Glutamatergic neuron (in vitro differentiated cells): Measurements from ENCODE around the gene NIT1. TPM values are rescaled to one million over a fixed set of nuclear protein-coding genes. Genes with fewer than 3 reads are reported as not detected.

Experiments
- DNase-seq: peaks from one replicate; pipeline ENCODE4 v3.0.0; 2022
- H3K27ac Mint-ChIP-seq: one replicate; pipeline ENCODE4 v1.8.0; 2020; ENCODE audit warnings: mild to moderate bottlenecking, mixed read lengths, inconsistent platforms; ENCODE audit not compliant: unreplicated experiment
- H3K27me3 Mint-ChIP-seq: one replicate; pipeline ENCODE4 v1.8.0; 2020; ENCODE audit warnings: mild to moderate bottlenecking, moderate library complexity, mixed read lengths, inconsistent platforms; ENCODE audit not compliant: unreplicated experiment
- H3K36me3 Mint-ChIP-seq: one replicate; pipeline ENCODE4 v1.8.0; 2020; ENCODE audit warnings: mild to moderate bottlenecking, mixed read lengths, inconsistent platforms; ENCODE audit not compliant: unreplicated experiment
- H3K4me1 Mint-ChIP-seq: one replicate; pipeline ENCODE4 v1.8.0; 2020; ENCODE audit warnings: mild to moderate bottlenecking, low read depth, mixed read lengths, inconsistent platforms; ENCODE audit not compliant: unreplicated experiment
- H3K4me3 Mint-ChIP-seq: one replicate; pipeline ENCODE4 v1.8.0; 2020; ENCODE audit warnings: mild to moderate bottlenecking, mixed read lengths, inconsistent platforms; ENCODE audit not compliant: unreplicated experiment
- H3K9me3 Mint-ChIP-seq: one replicate; pipeline ENCODE4 v1.8.0; 2020; ENCODE audit warnings: mild to moderate bottlenecking, moderate library complexity, mixed read lengths, inconsistent platforms; ENCODE audit not compliant: unreplicated experiment
- CTCF ChIP-seq: fragments of 200-600 bp; sonication (generic); IDR thresholded peaks from one replicate; pipeline ENCODE4 v1.5.0; 2021; ENCODE audit not compliant: partially characterized antibody, unreplicated experiment
- total RNA-seq: library from RNA; stranded (reverse); fragmentation: NEBNext Ultra II Directional; extraction: Animal tissue kit (Norgen Biotek cat#: 25700); gene quantifications from one replicate; pipeline ENCODE4 v1.2.1, GENCODE V29; 2021; ENCODE audit not compliant: unreplicated experiment

NIT1 gene
- total RNA-seq, 1 donor from 2014 or later: 40.2 TPM

- peaks cover 11% of the 10 kb centered on the region for H3K9me3 Mint-ChIP-seq
- peaks cover 18% of the 10 kb centered on the region for H3K4me1 Mint-ChIP-seq
- H3K27me3 Mint-ChIP-seq: peaks cover 13% of the 10 kb centered on the region
- no peak for TF ChIP-seq CTCF
- no peaks in the 10 kb centered on the region for H3K36me3 Mint-ChIP-seq
- no peak for DNase-seq
- no peak overlapping the region for H3K27ac Mint-ChIP-seq
- H3K4me3 Mint-ChIP-seq: peak overlapping the region; percentile 6
These were observed 44.9 kb downstream of the NIT1 start for GRCh38 chr1:161162806-161163205.

GRCh38 chr1:161163793-161164192, 45.9 kb downstream of the NIT1 start:
- H3K27ac Mint-ChIP-seq: no peak overlapping the region
- DNase-seq: no peak
- H3K4me1 Mint-ChIP-seq: peaks cover 14% of the 10 kb centered on the region
- TF ChIP-seq CTCF: no peak
- H3K4me3 Mint-ChIP-seq: no peak overlapping the region
- peaks cover 10% of the 10 kb centered on the region for H3K9me3 Mint-ChIP-seq
- peaks cover 13% of the 10 kb centered on the region for H3K27me3 Mint-ChIP-seq
- H3K36me3 Mint-ChIP-seq: no peaks in the 10 kb centered on the region

- peak overlapping the region; percentile 35 for H3K27ac Mint-ChIP-seq
- no peak for TF ChIP-seq CTCF
- H3K9me3 Mint-ChIP-seq: peaks cover 11% of the 10 kb centered on the region
- H3K4me1 Mint-ChIP-seq: peaks cover 13% of the 10 kb centered on the region
- peaks cover 10% of the 10 kb centered on the region for H3K27me3 Mint-ChIP-seq
- DNase-seq: no peak
- H3K4me3 Mint-ChIP-seq: peak overlapping the region; percentile 90
- no peaks in the 10 kb centered on the region for H3K36me3 Mint-ChIP-seq
These were observed 47.2 kb downstream of the NIT1 start for GRCh38 chr1:161164901-161165610.

- peak; percentile 92 for DNase-seq
- peak; percentile 43 for TF ChIP-seq CTCF
- H3K4me3 Mint-ChIP-seq: peak within 1 kb of the TSS; percentile 90
- peak within 1 kb of the TSS; percentile 94 for H3K27ac Mint-ChIP-seq
- no peaks in the 10 kb centered on the region for H3K36me3 Mint-ChIP-seq
- H3K4me1 Mint-ChIP-seq: peaks cover 13% of the 10 kb centered on the region
- H3K27me3 Mint-ChIP-seq: peaks cover 10% of the 10 kb centered on the region
- H3K9me3 Mint-ChIP-seq: peaks cover 8% of the 10 kb centered on the region
These were observed 48.1 kb downstream of the NIT1 start, which contains the start of gene PPOX for GRCh38 chr1:161165742-161166668. Gene PPOX (plus strand): TSS chr1:161166426. CDS start chr1:161166848, 422 bp downstream.
